NCI-H128 (cell line): ENCODE measurements around the gene GPN3.
"Not testable (repeated sequence)": the region's sequence is repeated elsewhere in the genome, so short reads cannot be mapped to it uniquely, and the experiment has no call there.

Source experiments
- DNase-seq: peaks from one replicate; lab custom pipeline; 2025; ENCODE audit not compliant: unreplicated experiment; lab: John Stamatoyannopoulos, UW

Gene GPN3

GRCh38 chr12:110468214-110469048, at the start of gene GPN3, which contains the start of gene FAM216A:
GPN3 (minus strand) TSS chr12:110468257; CDS start chr12:110468203, 54 bp downstream.
FAM216A (plus strand) TSS chr12:110468845; CDS start chr12:110468876, 31 bp downstream.
- DNase-seq: peak; percentile 98

DNA sequence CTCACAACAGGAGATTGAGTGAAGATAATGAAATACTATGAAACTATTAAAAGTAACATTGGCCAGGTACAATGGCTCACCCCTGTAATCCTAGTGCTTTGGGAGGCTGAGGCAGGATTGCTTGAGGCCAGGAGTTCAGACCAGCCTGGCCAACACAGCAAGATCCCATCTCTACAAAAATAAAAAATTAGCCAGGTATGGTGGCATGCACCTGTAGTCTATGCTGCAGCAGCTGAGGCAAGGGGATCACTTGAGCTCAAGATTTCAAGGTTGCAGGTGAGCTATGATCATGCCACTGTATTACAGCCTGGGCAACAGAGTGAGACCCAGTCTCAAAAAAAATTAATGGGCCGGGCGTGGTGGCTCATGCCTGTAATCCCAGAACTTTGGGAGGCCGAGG, 48.9 kb upstream of the GPN3 start:
- no peak for DNase-seq

DNA sequence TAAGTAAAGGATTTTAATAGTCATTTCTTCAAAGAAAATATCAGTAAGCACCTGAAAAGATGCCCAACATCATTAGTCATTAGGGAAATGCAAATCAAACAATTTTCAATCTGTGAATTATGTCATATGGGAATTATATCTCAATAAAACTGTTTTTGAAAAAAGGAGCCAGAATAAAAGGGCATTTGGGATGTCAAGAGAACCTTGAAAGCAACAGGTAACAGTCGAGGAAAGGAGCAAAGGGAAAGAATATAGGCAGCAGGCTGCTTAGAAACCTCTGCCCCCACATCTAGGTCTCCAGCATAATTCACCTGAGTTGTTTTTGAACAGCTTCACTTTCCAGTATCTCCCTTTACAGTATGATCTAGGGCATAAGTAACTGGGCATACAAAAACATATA, 46.3 kb upstream of the GPN3 start:
- DNase-seq: no peak

- no peak for DNase-seq
Observed at GRCh38 chr12:110513842-110514241, 45.8 kb upstream of the GPN3 start.

DNA sequence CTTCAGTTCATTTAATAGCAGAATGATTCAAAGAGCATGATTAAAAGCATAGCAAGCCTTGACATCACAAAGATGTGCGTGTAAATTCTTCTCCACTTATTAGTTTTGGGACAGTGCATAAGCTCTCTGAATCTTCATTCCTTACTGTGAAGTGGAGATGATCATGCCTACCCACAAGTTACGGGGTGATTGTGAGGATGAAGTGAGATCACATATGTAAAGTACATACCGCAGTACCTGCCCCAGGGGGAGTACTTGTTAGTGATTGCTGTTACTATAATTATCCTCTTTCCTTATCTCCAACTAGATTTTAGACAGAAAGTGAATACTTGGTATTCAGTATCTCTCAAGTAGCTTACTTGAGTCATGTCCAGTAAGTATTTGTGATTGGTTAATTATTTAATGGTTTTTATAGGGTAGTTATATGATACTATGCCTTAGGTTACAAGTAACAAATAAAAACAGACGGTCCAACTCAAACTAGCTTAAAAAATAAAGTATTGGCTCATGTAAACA, 40.1 kb upstream of the GPN3 start:
- no peak for DNase-seq

DNA sequence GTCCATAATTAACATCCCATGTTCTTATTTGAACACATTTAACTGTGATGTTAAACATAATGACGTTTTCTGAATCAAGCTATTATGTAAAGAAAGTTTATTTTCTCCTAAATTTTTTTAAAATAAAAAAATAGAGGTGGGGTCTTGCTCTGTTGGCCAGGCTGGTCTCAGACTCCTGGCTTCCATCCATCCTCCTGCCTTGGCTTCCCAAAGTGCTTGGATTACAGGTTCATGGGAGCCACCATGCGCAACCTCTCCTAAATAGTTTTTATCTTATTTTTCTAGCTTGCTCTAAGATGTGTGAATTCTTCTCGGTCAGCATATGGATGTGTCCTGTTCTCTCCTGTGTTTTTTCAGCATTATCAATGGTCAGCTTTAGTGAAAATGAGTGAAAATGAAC, 37.3 kb upstream of the GPN3 start:
- DNase-seq: no peak

GRCh38 chr12:110503432-110503831, 35.4 kb upstream of the GPN3 start:
- no peak for DNase-seq

DNA sequence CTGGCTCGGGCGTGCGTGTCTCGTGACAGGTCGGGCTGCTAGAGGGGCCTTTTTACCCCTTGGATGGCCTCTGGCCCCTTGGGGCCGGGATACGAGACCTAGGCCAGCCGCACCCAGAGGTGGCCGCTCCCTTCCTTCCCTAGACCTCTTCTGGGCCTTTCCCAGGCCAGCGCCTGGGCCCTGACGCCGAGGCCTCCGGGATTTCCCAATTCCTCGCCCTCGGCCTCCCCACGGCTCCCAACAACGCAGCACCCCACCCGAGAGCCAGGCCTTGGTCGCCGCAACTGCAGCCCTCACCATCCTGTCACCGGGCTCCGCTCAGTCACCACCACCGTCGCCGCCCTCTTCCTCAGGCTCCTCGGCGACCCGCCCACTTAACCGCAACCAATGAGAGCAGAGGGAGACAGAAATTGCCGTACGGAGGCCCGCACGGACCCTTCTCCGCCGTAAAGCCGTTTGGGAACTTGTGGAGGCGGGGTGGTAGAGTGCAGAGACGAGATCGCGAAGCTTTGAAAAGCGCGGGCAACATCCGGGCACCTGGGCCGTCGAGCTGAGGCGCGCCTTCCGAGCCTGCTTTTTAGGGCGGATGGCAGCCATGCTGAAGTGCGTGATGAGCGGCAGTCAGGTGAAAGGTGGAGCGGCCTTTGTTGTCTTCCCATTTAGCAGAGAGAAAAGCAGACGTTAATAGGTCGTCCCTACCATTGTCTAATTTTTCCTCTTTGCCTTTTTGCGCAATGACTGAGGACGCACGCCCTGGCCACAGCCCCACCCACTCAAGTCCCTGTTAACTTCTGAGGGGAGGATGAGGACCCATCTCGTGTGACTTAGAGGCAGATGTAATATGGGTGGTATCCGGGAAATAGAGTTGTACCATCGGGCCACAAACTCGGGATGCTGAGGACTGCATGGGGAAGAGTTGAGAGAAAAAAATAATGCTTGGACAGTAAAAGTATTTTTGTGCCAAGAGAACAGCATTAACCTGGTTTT, 34.0 kb upstream of the GPN3 start, which contains the start of the genes RAD9B and VPS29:
Gene RAD9B (plus strand): TSS at position 580 of the 987 bp plus-strand sequence. CDS start 7 bp downstream, at position 587.
Gene VPS29 (minus strand): TSS at position 360 of the 987 bp plus-strand sequence. CDS start 60 bp downstream, at position 300.
- DNase-seq: peak; percentile 95

DNA sequence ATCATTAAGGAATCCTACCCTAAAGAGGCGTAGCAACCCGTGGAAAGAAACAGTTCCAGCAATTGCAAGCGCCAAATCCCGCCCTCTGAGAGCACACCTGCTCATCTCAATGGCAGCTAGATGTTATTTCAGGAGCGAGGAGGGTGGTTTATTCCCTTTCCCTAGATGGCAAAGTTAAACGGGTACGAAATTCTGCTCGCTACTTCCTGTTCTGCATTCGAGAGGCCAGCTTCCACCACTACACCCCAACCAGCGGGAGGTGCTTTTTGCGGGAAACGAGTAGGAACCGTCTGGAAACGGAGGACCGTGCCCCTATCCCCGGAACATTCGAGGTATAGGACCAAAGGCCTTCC, 33.3 kb upstream of the GPN3 start:
- peak; percentile 54 for DNase-seq

GRCh38 chr12:110498984-110499706, 31.1 kb upstream of the GPN3 start:
- DNase-seq: no peak

- no peak for DNase-seq
Observed at GRCh38 chr12:110475426-110475825, 7.4 kb upstream of the GPN3 start.

DNA sequence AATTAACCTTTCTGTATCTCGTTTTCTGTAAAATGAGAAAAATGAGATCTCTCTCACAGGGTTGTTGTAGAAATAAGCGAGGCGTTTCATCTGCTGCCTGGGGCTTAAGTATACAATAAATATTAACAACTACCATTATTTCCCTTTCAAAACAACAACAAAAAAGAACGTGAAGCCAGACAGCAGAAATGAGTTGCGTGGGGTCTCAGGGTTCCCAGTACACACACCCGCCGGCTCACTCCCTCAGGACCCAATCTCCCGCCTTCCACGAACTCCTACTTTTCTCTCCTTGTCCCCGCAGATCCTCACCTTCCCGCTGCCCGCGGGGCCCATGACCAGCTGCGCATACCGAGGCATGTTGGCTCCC, 227 bp downstream of the GPN3 start:
- DNase-seq: no peak

DNA sequence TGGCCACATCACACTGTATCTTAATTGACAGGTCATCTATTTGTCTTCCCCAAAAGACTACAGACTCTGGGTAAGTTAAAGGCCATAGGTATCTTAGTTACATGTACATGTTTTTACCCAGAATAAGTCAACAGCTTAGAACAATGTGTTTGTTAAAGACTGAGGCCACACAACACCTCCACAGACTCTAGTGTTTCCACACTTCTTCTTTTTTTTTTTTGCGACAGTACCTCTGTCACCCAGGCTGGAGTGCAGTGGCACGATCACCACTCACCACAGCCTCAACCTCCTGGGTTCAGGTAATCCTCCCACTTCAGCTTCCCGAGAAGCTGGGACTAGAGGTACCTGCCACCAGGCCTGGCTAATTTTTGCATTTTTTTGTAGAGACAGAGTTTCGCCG, 1.3 kb downstream of the GPN3 start:
- no peak for DNase-seq

GRCh38 chr12:110465765-110466164, 2.3 kb downstream of the GPN3 start:
- DNase-seq: not testable (repeated sequence)

DNA sequence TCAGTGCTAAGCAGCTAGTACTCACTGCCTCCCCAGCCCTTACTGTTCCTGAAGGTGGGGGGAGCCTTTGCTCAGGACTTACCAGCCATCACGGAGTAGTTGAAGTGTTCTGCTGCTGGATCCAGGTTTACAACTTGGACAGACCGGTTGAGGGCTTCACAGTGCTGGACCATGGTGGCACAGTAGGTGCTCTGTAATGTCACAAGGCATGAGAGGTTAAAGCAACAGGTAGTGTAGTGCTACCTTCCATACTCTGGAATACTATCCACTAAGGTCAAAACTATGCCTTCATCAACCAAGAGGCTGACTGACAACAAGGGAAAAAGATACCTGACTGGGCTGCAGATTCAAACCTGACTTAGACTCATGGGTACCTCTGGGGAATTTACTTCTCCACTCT, 3.0 kb downstream of the GPN3 start:
- no peak for DNase-seq

GRCh38 chr12:110461189-110461588, 6.9 kb downstream of the GPN3 start:
- DNase-seq: not testable (repeated sequence)

- DNase-seq: no peak
Observed at GRCh38 chr12:110458756-110459155, 9.3 kb downstream of the GPN3 start.

- DNase-seq: no peak
Observed at GRCh38 chr12:110453569-110454296, 14.3 kb downstream of the GPN3 start.

GRCh38 chr12:110451263-110451662, 16.8 kb downstream of the GPN3 start:
- no peak for DNase-seq
